Measurements from ENCODE around the gene ADAMTS8. TPM values are rescaled to one million over a fixed set of nuclear protein-coding genes. Genes with fewer than 3 reads are reported as not detected.
A peak's percentile ranks its signal among the peaks of the same experiment; 100 is the strongest.

ADAMTS8 gene
- total RNA-seq, 1 donor = not detected

DNA sequence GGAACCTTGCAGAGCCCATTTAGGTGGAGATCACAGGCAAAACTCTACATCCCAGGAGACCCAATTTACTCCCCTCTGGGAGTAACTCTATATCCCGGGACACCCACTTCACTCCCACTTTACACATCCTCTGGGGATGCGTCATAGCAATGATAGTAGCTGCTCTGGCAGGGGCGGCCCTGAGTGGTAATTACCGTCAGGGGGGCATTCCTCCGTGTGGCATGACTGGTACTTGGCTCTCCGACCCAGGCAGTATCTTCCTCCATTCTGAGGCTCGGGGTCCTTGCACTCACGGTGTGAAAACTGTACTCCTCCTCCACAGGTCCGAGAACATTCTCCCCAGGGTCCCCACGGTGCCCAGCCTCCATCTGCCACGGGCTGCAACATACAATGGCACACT, 17.2 kb downstream of the ADAMTS8 start:
- no peak for DNase-seq (ENCODE audit: low read depth)
- H3K4me3 ChIP-seq (ENCODE audit: low read depth, low read length) = no peak overlapping the region
- no peak for TF ChIP-seq CTCF (IDR thresholded peaks at IDR 0.05; ENCODE audit: insufficient read depth, low read depth, low read length)

DNA sequence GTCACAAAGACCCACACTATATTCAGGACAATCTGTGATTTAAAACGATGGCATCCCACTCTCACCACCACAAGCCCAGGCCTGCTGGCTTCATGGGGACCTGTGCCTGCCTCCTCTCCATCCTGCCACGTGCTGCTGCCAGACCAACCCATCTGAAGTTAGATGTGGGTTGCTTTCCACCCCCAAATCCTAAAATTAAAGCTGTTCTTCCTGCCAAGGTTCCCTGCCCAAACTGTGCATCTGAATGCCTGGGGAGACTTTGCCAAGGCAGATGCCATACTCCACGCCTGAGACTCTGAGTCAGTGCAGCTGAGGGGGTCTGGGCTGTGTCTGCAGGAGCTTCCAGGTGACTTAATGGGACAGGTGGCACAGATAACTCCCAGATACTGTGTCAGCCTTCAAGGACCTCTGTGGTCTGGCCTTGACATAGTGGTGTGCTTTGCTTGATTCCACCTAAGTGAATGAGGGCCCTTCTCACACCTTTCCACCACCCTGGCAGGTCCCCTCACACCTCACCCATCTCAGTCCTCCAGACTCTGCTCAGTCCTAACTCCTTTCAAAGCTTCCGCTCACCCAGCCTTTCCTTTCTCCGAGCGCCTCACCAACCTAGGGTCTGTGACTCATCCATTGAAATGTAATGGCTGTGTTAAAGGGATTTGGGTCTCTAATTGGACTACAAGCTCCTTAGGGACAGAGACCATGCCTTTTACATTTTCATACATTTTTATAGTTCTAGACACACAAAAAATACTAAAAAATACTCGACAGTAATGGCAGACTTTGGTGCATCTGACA, 18.6 kb downstream of the ADAMTS8 start:
- TF ChIP-seq CTCF (IDR thresholded peaks at IDR 0.05; ENCODE audit: insufficient read depth, low read depth, low read length) = no peak
- no peak overlapping the region for H3K4me3 ChIP-seq (ENCODE audit: low read depth, low read length)
- DNase-seq (ENCODE audit: low read depth) = no peak

GRCh38 chr11:130408901-130409300, 19.5 kb downstream of the ADAMTS8 start:
- DNase-seq (ENCODE audit: low read depth) = no peak
- TF ChIP-seq CTCF (IDR thresholded peaks at IDR 0.05; ENCODE audit: insufficient read depth, low read depth, low read length) = no peak
- no peak overlapping the region for H3K4me3 ChIP-seq (ENCODE audit: low read depth, low read length)

DNA sequence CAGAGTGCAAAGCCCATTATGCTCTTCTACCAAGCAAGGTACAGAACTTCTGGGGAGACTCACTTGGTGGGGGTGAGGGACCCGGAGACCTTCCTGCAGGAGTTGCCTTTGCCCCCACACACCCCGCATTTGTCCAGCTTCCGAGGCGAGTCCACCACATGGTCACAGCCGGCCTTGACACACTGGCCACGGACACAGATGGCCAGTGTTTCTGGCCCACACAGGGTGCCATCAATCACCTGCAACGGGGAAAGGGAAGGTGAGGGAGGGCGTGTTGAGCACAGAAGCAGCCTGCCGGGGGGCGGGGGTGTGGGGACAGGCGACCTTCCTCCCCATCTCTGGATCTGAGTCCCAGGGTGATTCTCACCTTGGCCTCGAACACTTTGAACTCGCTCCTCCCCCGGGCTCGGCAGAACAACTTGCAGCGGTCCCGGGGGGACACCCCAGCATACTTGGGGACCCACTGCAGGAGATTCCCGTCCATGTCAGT, 20.0 kb downstream of the ADAMTS8 start:
- H3K4me3 ChIP-seq (ENCODE audit: low read depth, low read length) = no peak overlapping the region
- TF ChIP-seq CTCF (IDR thresholded peaks at IDR 0.05; ENCODE audit: insufficient read depth, low read depth, low read length) = no peak
- no peak for DNase-seq (ENCODE audit: low read depth)

GRCh38 chr11:130407978-130408377, 20.4 kb downstream of the ADAMTS8 start:
- DNase-seq (ENCODE audit: low read depth) = peak; percentile 87
- no peak for TF ChIP-seq CTCF (IDR thresholded peaks at IDR 0.05; ENCODE audit: insufficient read depth, low read depth, low read length)

DNA sequence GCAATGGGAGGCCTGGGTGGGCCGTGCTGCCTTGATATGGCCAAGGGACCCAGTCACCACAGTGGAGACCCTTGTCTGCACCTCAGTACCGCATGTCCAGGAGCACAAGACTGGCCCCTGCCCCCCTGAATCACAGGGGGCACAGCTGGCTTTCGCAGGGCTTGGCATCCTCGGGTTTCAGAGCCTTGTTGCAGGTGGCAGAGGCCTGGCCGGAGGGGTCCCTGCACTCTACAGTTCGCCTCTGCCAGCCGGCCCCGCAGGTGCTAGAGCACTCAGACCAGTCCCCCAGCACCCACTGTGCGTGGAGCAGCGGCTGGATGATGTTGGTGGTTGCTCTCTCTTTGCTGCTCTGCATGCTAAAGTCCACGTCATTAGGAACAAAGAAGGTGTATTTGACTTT, 23.0 kb downstream of the ADAMTS8 start:
- no peak overlapping the region for H3K4me3 ChIP-seq (ENCODE audit: low read depth, low read length)
- TF ChIP-seq CTCF (IDR thresholded peaks at IDR 0.05; ENCODE audit: insufficient read depth, low read depth, low read length) = no peak

More at GRCh38 chr11:130407978-130408377, 20.4 kb downstream of the ADAMTS8 start:
- no peak overlapping the region for H3K4me3 ChIP-seq (ENCODE audit: low read depth, low read length)

More for the DNA sequence above, 23.0 kb downstream of the ADAMTS8 start:
- DNase-seq (ENCODE audit: low read depth) = no peak
